Calu3 (cell line): Measurements from ENCODE around the gene AP1G1. TPM values are rescaled to one million over a fixed set of nuclear protein-coding genes. Genes with fewer than 3 reads are reported as not detected.
A peak's percentile ranks its signal among the peaks of the same experiment; 100 is the strongest.

Experiments used
- BruUV-seq: library from RNA; stranded (reverse); fragments of 400-500 nt; replicated peaks from 2 replicates; lab custom pipeline; 2021; lab: Mats Ljungman, UMichigan
- CTCF ChIA-PET: fragments of 300-600 bp; sonication (Branson Sonifier 250); formaldehyde crosslinking; loops from one replicate; lab custom pipeline; 2022; ENCODE audit warnings: antibody characterized with exemption; lab: Charles Lee
- DNase-seq: peaks from one replicate; pipeline ENCODE4 v3.0.0; 2022
- H3K27ac Mint-ChIP-seq: one replicate; pipeline ENCODE4 v1.8.0; 2022; ENCODE audit warnings: mixed read lengths; ENCODE audit not compliant: unreplicated experiment
- H3K27me3 Mint-ChIP-seq: one replicate; pipeline ENCODE4 v1.8.0; 2022; ENCODE audit warnings: mixed read lengths; ENCODE audit not compliant: unreplicated experiment
- H3K36me3 Mint-ChIP-seq: one replicate; pipeline ENCODE4 v1.8.0; 2022; ENCODE audit warnings: mild to moderate bottlenecking, moderate library complexity, mixed read lengths; ENCODE audit not compliant: insufficient read depth, unreplicated experiment
- H3K4me1 Mint-ChIP-seq: one replicate; pipeline ENCODE4 v1.8.0; 2022; ENCODE audit warnings: mild to moderate bottlenecking, low read depth, mixed read lengths; ENCODE audit not compliant: unreplicated experiment
- H3K4me3 Mint-ChIP-seq: one replicate; pipeline ENCODE4 v1.8.0; 2022; ENCODE audit warnings: mild to moderate bottlenecking, low read depth, moderate library complexity, mixed read lengths; ENCODE audit not compliant: unreplicated experiment
- H3K9me3 Mint-ChIP-seq: one replicate; pipeline ENCODE4 v1.8.0; 2022; ENCODE audit warnings: low read depth, mixed read lengths; ENCODE audit not compliant: unreplicated experiment
- CTCF ChIP-seq: fragments of 200-600 bp; IDR thresholded peaks from one replicate; pipeline ENCODE4 v1.8.0; 2022; ENCODE audit warnings: antibody characterized with exemption; ENCODE audit not compliant: unreplicated experiment
- intact Hi-C: fragments of 100-400 bp; cut with micrococcal nuclease; formaldehyde crosslinking; loops from one replicate; pipeline ENCODE4 v1.10.0; 2022; ENCODE audit not compliant: unreplicated experiment
- total RNA-seq: library from RNA; stranded (reverse); gene quantifications from 2 replicates; pipeline ENCODE4 v1.2.3, GENCODE V29; 2022

Gene AP1G1
- total RNA-seq, 1 experiment from 2014 or later = 144 TPM

DNA sequence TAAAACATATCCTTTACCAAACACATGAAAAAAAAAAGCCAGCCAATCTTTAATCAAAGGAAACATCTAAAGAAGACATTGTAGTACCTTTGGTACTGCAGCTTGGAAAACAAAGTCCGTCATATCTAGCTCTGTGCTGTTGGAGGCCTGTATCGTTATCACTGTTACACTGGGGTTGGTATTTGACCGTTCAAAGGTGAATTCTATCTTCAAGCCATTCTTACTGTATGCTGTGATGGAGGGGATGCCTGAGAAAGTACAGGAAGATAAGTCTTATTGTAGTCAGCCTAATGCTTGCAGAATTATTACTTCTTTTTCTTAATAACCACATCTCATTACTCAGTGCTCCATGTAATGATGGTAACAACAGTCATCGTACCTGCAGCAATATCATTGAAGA lies 69.8 kb downstream of the AP1G1 start:
- intact Hi-C loops = no loop called here
- DNase-seq = no peak

DNA sequence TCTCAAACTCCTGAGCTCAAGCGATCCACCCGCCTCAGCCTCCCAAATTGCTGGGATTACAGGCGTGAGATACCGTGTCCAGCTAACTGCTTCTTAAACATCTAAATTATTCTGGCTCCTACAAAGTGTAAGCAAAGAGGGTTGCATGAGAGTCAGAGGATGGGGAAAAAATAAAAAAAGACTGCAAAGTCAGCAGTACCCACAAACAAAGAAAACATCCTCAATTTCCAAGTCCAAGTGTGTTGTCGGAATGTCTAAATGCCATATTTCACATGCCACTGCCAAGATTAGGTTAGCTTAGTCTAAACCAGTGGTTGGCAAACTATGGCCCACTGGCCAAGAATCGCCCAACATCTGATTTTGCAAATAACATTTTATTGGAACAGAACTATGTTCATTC lies 71.1 kb downstream of the AP1G1 start:
- no peak for DNase-seq
- H3K27ac Mint-ChIP-seq = no peak overlapping the region
- intact Hi-C loops = no loop called here
- CTCF ChIA-PET = no interaction called here
- H3K4me1 Mint-ChIP-seq = peaks cover 11% of the 10 kb centered on the region
- peaks cover 72% of the 10 kb centered on the region for H3K36me3 Mint-ChIP-seq
- no peaks in the 10 kb centered on the region for H3K9me3 Mint-ChIP-seq
- TF ChIP-seq CTCF = no peak
- BruUV-seq = no TSS peak
- no peak overlapping the region for H3K4me3 Mint-ChIP-seq
- no peaks in the 10 kb centered on the region for H3K27me3 Mint-ChIP-seq

More for the DNA sequence above, 69.8 kb downstream of the AP1G1 start:
- Mint-ChIP-seq H3K27ac (no peak overlapping the region), H3K9me3 (no peaks in the 10 kb centered on the region), H3K27me3 (no peaks in the 10 kb centered on the region), H3K36me3 (peaks cover 73% of the 10 kb centered on the region), H3K4me3 (no peak overlapping the region), H3K4me1 (peaks cover 11% of the 10 kb centered on the region)
- TF ChIP-seq CTCF = no peak
- BruUV-seq = no TSS peak
- CTCF ChIA-PET = no interaction called here

GRCh38 chr16:71734511-71734910 lies 74.1 kb downstream of the AP1G1 start:
- H3K4me3 Mint-ChIP-seq = no peak overlapping the region
- no peak for TF ChIP-seq CTCF
- no TSS peak for BruUV-seq
- H3K4me1 Mint-ChIP-seq = peaks cover 11% of the 10 kb centered on the region
- H3K36me3 Mint-ChIP-seq = peaks cover 72% of the 10 kb centered on the region
- H3K27ac Mint-ChIP-seq = peak overlapping the region; percentile 17
- H3K27me3 Mint-ChIP-seq = no peaks in the 10 kb centered on the region
- intact Hi-C loops = no loop called here
- DNase-seq = no peak
- CTCF ChIA-PET = no interaction called here
- H3K9me3 Mint-ChIP-seq = no peaks in the 10 kb centered on the region

DNA sequence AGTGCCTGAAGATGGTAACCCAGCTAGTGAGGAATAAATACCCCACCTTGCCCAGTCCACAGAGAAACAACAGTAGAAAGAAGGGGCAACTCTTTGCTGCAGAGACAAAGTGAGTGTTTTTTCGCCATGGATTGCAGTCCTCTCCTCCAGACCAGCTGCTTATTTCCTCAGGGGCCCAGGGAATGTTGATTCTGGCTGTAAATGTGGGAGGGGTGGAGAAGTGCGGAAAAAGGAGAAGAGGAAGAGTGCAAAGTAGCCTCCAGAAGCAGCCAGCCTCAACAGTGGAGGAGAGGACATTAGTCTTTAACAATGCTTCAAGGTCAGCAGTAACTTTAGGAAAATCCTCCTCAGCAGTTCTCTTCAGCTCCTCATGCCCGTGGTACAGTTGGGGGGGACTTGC lies 76.0 kb downstream of the AP1G1 start:
- Mint-ChIP-seq H3K36me3 (peaks cover 53% of the 10 kb centered on the region), H3K27me3 (no peaks in the 10 kb centered on the region), H3K9me3 (no peaks in the 10 kb centered on the region), H3K27ac (no peak overlapping the region), H3K4me3 (no peak overlapping the region), H3K4me1 (peaks cover 11% of the 10 kb centered on the region)
- no TSS peak for BruUV-seq
- DNase-seq = no peak
- no peak for TF ChIP-seq CTCF
- intact Hi-C loops = no loop called here
- CTCF ChIA-PET = interaction anchor here (0.6 kb wide), 2 partner anchors 123 to 161 kb away, joined by 3 to 7 read pairs; no protein-coding TSS in a partner anchor
